GM21447 (cell line): ENCODE measurements around the gene ADAMTS17.

Experiments used
- ATAC-seq: cut with Tn5 transposase; IDR thresholded peaks from one replicate; pipeline ENCODE4 v1.9.1; 2021; ENCODE audit not compliant: unreplicated experiment

Gene ADAMTS17

GRCh38 chr15:100033140-100033857 is 308.5 kb downstream of the ADAMTS17 start:
- ATAC-seq, result no peak

GRCh38 chr15:100032358-100033085 is 309.3 kb downstream of the ADAMTS17 start:
- ATAC-seq, result no peak

DNA sequence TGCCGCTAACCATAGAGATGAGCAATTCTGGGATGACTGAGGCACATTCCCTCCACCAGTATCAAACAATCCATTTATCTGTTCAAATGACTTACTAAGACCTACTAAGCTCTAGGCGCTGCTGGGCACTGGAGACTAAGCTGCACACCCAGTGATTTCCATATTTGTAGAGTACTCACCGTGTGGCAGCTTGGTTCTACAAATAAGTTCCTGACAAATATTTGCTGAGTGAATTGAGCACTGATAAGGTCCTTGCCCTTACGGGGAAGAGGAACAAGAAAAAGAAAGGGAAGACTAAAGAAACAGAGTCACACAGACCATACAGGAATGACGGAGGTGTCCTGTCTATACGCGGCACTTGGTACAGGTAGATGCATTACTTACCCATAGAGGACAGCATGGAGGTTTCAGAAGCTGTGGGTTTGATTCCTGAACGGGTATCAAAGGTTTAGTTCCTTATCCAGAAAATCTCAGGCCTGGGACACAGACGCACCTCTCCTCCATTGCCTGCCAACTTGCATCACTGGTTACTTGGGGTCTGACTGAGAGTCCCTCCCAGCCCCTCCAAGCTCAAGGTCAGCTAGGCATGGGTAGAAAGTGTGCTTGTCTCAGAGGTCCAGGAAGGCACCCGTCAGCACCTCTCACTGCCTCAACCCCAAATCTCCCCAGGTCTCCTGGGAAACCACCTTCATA is 310.0 kb downstream of the ADAMTS17 start:
- no peak for ATAC-seq

- ATAC-seq, result no peak
Measured at GRCh38 chr15:100030586-100031229, 311.1 kb downstream of the ADAMTS17 start.

DNA sequence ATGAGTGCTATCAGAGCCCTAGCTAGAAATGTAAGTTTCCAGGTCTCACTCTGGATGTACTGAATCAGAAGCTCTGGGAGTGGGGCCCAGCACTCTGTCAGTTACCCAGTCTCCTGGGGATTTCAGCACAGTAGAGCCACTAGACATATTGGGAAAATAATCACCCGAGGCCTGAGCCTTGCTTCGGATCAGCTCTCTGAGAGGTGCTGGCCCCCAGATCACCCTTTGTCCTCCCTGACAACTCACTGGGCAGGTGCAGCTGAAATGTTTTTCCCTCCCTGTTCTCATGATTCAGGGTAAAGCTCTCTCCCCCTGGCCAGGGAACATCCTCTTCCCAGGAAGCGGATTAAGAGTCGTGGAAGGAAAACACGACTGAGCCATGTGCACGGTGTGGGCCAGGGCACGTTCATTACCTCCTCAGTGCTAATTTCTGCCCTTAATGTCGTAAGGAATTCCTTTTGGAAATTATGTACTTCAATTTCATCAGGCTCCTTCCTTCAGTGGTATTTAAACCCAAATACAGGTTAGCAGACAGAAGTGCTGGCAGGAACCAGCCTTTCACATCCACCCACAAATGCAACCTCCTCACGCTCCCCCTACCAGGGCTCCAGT is 311.8 kb downstream of the ADAMTS17 start:
- no peak for ATAC-seq

DNA sequence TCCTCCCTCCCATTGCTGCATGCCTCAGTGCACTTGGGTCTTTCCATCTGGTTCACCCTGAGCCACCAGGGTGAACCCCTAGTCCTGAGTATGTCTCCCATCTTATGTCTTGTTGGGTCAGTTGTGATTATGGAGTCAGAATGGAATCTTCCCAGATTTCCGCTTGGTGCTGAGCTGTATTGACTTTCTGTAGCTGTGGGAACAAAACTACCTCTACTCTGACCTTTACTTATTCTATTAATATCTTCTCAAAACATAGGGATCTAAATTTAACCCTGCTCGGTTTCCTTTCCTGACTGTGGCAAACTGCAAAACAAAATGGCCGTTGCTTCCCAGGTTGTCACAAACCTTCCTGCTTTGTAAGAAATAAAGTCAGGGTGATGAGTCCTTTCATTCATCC is 312.7 kb downstream of the ADAMTS17 start:
- no peak for ATAC-seq

- ATAC-seq, result no peak
Measured at GRCh38 chr15:100026041-100026440, 315.7 kb downstream of the ADAMTS17 start.

- no peak for ATAC-seq
Measured at GRCh38 chr15:100022806-100023205, 319.0 kb downstream of the ADAMTS17 start.

- no peak for ATAC-seq
Measured at GRCh38 chr15:100022391-100022790, 319.4 kb downstream of the ADAMTS17 start.

DNA sequence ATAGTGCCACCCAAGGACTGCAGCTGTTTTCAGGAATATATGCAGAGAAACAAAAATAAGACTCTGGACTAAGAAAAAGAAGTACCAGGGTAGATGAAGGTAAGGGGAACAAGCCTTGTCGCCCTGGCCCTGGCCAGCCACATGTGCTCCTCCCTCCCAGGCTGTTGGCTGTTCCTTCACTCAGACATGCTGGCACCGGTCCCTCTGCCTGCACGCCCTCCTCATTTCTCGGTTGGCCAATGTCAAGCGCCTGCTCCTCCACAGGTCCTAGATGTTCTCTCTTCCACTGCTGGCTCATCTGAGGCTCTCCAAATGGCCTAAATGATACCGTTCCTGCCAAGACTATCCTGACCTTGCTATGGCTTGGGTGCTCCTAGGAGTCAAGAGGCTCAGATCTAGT is 320.1 kb downstream of the ADAMTS17 start:
- ATAC-seq, result no peak

GRCh38 chr15:100020614-100021013 is 321.2 kb downstream of the ADAMTS17 start:
- ATAC-seq, result no peak

DNA sequence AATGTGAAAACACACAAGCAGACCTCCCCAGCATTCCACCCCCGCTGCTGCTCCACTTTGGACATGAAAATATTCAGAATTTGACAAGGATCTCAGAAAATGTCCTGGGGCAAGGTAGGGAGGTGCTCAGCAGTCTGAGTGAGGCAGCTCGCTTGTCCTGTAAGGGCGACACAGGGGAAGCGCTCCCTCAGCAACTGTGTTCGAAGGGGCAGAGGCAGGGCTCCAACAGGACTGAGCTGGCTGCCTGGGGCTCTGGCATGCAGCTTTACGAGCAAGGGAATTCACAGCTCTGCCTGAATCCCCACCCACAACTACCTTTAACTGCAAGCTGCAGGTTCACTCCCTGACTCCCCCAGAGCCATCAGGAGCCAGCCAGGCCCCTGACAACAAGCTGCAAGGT is 321.6 kb downstream of the ADAMTS17 start:
- no peak for ATAC-seq

- ATAC-seq, result no peak
Measured at GRCh38 chr15:100019601-100020000, 322.2 kb downstream of the ADAMTS17 start.

GRCh38 chr15:100018191-100018590 is 323.6 kb downstream of the ADAMTS17 start:
- no peak for ATAC-seq

DNA sequence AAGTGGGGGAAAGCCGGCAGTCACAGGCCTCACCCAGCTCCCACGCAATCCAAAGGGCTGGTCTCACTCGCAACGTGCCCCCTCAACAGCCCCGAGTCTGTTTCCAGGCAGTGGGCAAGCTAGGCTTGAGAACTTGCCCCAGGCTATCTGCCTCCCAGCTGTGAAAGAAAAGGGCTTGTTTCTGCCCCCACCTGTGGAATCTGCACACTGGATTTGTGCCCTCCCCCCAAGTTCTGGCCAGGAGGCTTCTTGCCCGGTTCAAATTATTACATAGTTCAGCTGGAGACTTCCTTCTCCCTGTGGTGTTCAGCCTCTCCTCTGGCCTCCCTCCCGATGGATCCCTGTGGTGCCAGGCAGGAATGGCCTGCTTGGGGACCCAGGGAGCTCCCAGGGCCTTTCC is 324.6 kb downstream of the ADAMTS17 start:
- no peak for ATAC-seq

DNA sequence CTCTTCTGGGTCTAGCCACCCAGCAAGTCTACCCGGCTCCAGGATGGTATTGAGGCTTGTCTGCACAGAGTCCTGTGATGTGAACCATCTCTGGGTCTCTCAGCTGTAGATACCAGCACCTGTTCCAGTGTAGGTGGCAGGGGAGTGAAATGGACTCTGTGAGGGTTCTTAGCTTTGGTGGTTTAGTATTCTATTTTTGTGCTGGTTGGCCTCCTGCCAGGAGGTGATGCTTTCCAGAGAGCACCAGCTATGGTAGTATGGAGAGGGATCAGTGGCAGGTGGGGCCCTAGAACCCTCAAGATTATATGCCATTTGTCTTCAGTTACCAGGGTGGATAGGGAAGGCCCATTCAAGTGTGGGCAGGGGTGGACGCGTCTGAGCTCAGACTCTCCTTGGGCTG is 325.1 kb downstream of the ADAMTS17 start:
- no peak for ATAC-seq

- ATAC-seq, result no peak
Measured at GRCh38 chr15:100011235-100011634, 330.5 kb downstream of the ADAMTS17 start.

GRCh38 chr15:100009372-100009771 is 332.4 kb downstream of the ADAMTS17 start:
- ATAC-seq, result no peak

- ATAC-seq, result no peak
Measured at GRCh38 chr15:100008258-100008657, 333.5 kb downstream of the ADAMTS17 start.

GRCh38 chr15:100007609-100008008 is 334.2 kb downstream of the ADAMTS17 start:
- no peak for ATAC-seq

GRCh38 chr15:100005715-100006114 is 336.1 kb downstream of the ADAMTS17 start:
- no peak for ATAC-seq
